RWPE2 (cell line): ENCODE measurements around the gene DIAPH2.

Source experiments
- ATAC-seq: fragments of 200-7000 bp; cut with Tn5 transposase; 3 replicates; pipeline ENCODE4 v1.9.1; 2021; ENCODE audit warnings: low read depth
- DNase-seq: peaks from one replicate; pipeline ENCODE4 v3.0.0-alpha.2; 2020; ENCODE audit warnings: low spot score
- H3K27ac ChIP-seq: fragments of 450-650 bp; 2 replicates; pipeline ENCODE4 v1.5.1; 2017; ENCODE audit warnings: mild to moderate bottlenecking; ENCODE audit not compliant: poor library complexity, severe bottlenecking
- H3K27me3 ChIP-seq: fragments of 250-450 bp; sonication (Bioruptor Pico); 2 replicates; pipeline ENCODE4 v1.5.1; 2021; ENCODE audit warnings: mild to moderate bottlenecking, moderate library complexity; ENCODE audit not compliant: insufficient read depth, poor library complexity, severe bottlenecking
- H3K36me3 ChIP-seq: fragments of 250-450 bp; sonication (Bioruptor Pico); 2 replicates; pipeline ENCODE4 v1.5.1; 2020; ENCODE audit warnings: low read depth, mild to moderate bottlenecking, moderate library complexity
- H3K4me1 ChIP-seq: fragments of 250-450 bp; sonication (Bioruptor Pico); 2 replicates; pipeline ENCODE4 v1.5.1; 2021; ENCODE audit warnings: mild to moderate bottlenecking, moderate library complexity; ENCODE audit not compliant: insufficient read depth, poor library complexity, severe bottlenecking
- H3K4me3 ChIP-seq: fragments of 250-450 bp; sonication (Bioruptor Pico); 2 replicates; pipeline ENCODE4 v1.5.1; 2021; ENCODE audit warnings: mild to moderate bottlenecking, moderate library complexity; ENCODE audit not compliant: severe bottlenecking
- H3K9me3 ChIP-seq: fragments of 250-450 bp; sonication (Bioruptor Pico); 2 replicates; pipeline ENCODE4 v1.5.1; 2021; ENCODE audit warnings: mild to moderate bottlenecking, moderate library complexity; ENCODE audit not compliant: severe bottlenecking
- TF ChIP-seq, protein P1 (sequence below): fragments of 450-650 bp; IDR thresholded peaks from one replicate; pipeline ENCODE4 v1.5.1; 2017; ENCODE audit warnings: mild to moderate bottlenecking, moderate library complexity; ENCODE audit not compliant: poor library complexity, severe bottlenecking

DIAPH2 gene

DNA sequence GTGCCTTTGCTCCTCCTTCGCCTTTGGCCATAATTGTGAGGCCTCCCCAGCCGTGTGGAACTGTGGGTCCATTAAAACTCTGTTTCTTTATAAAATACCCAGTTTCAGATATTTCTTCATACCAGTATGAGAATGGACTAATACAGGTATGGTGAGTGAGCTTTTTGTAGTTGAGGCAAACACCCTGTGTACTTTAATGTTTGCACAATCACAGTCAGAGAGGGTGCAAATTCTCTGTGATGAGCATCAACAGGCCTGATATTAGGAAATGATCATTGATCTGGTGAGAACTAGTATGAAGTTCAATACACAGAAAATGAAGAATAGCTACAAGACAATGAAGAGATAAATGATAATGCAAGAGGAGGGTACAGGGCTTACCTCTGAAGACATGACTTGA is 943.7 kb downstream of the DIAPH2 start:
- Histone ChIP-seq H3K9me3 (no peaks in the 10 kb centered on the region), H3K27me3 (no peaks in the 10 kb centered on the region), H3K4me1 (no peaks in the 10 kb centered on the region), H3K36me3 (no peaks in the 10 kb centered on the region), H3K27ac (no peak overlapping the region), H3K4me3 (no peak overlapping the region)
- no peak for ATAC-seq
- TF ChIP-seq, protein P1, sequence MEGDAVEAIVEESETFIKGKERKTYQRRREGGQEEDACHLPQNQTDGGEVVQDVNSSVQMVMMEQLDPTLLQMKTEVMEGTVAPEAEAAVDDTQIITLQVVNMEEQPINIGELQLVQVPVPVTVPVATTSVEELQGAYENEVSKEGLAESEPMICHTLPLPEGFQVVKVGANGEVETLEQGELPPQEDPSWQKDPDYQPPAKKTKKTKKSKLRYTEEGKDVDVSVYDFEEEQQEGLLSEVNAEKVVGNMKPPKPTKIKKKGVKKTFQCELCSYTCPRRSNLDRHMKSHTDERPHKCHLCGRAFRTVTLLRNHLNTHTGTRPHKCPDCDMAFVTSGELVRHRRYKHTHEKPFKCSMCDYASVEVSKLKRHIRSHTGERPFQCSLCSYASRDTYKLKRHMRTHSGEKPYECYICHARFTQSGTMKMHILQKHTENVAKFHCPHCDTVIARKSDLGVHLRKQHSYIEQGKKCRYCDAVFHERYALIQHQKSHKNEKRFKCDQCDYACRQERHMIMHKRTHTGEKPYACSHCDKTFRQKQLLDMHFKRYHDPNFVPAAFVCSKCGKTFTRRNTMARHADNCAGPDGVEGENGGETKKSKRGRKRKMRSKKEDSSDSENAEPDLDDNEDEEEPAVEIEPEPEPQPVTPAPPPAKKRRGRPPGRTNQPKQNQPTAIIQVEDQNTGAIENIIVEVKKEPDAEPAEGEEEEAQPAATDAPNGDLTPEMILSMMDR: no peak
- no peak for DNase-seq

DNA sequence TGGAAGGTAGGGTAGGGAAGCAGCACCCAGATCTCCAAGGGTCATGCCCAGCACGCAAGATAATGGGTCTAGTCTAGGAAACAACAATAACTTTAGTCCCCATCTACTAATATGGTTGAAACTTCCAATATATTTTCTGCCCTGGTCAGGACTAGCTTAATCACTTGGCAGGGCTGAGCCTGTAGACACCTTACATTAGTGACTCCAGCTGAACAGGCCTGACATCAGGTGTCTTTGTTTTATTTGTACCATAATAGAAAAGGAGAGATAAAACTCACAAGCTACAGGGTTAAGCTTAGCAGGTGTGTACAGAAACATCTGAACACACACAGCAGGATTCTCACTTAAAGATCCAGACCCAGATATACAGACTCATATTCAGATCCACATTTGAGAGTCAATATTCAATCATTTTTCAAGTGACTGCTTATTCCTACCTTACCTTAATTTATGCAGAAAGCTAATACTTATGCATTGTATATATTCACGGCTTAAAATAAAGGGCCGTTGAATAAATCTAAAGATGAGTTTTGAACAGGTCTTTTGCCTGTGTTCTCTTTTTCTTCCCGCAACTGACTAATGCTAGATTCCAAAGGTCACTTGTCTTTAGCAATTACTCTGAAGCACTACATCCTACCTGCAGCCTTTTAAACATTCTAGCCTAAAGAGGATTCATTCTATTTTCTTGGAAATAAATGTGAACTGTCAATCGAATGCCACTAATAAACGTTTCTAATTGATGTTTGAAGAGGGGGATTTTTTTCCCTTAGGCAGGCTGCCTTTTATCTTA is 944.4 kb downstream of the DIAPH2 start:
- DNase-seq (no peak), ATAC-seq (no peak)
- Histone ChIP-seq H3K36me3 (no peaks in the 10 kb centered on the region), H3K27ac (no peak overlapping the region), H3K4me1 (no peaks in the 10 kb centered on the region), H3K4me3 (no peak overlapping the region), H3K27me3 (no peaks in the 10 kb centered on the region), H3K9me3 (no peaks in the 10 kb centered on the region)
- TF ChIP-seq, protein P1: no peak

DNA sequence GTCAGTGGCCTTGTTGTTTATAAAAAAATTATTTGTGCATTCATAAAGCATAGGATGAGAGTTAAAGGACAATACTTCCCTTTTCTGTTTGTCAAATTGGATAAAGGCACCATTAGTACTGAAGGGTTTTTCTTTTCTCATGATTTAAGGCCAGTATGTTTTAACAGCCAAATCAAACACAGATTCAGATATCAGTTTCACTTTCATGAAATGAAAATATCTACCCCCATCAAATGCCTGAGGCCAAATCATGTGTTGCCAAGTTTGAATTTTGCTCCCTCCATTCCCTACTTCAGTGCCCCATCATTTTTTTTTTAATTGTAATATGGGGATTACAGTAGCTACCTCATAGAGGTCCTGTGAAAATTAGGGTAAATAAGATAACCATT is 944.9 kb downstream of the DIAPH2 start:
- TF ChIP-seq, protein P1: no peak
- no peak overlapping the region for H3K27ac ChIP-seq
- no peaks in the 10 kb centered on the region for H3K9me3 ChIP-seq
- ATAC-seq: no peak
- H3K4me1 ChIP-seq: no peaks in the 10 kb centered on the region
- H3K36me3 ChIP-seq: no peaks in the 10 kb centered on the region
- H3K27me3 ChIP-seq: no peaks in the 10 kb centered on the region
- DNase-seq: no peak
- H3K4me3 ChIP-seq: no peak overlapping the region

DNA sequence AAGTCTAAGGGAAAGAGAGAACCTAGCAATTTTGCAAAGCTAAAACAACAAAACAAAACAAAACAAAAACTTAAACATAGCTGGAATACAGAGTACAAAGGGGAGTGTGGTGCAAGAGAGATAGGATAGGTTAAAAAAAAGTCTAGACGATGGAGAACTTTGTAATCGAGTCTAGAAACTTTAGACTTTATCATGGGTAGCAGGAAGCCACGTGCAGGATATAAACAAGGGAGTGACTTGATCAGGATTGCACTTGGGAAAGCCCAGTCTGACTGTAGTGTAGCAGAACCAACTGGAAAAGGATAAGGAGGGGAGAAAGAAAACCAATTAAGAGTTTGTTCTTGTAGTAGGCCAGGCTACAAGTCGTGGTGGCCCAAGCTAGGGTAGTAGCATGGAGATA is 949.2 kb downstream of the DIAPH2 start:
- ATAC-seq: no peak
- TF ChIP-seq, protein P1: no peak
- H3K4me3 ChIP-seq: no peak overlapping the region
- H3K36me3 ChIP-seq: no peaks in the 10 kb centered on the region
- H3K27ac ChIP-seq: no peak overlapping the region
- no peaks in the 10 kb centered on the region for H3K4me1 ChIP-seq
- H3K27me3 ChIP-seq: no peaks in the 10 kb centered on the region
- no peaks in the 10 kb centered on the region for H3K9me3 ChIP-seq
- no peak for DNase-seq

DNA sequence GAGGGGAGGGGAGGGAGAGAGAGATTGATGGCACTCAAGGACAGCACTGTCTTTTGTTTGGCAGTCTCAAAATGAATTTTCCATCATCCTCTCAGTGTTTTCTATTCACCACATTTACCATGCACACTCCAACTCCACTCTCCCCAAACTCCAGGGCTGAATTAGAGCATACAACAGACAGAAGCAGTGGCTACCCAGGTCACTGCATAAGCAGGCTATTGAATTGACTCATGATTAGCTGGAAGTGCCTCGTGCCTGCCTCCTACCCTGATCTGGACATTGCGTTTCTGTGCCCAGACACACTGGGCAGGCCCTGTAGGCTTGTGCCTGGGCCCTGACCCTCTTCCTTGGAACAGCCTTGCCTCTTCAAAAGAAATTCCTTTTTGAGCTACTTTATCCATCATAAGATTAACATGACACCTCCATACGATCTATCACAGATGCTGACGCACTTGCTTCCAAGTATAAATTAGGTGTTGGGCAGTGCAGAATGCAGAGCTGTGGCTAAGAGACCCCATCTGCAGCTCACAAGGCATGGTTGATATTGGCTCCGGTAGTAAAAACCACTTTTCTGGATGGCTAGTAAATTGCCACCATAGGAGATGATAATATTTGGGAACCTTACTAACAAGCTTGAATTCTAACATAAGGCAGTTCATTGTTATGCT is 952.0 kb downstream of the DIAPH2 start:
- Histone ChIP-seq H3K4me3 (no peak overlapping the region), H3K27ac (no peak overlapping the region), H3K27me3 (no peaks in the 10 kb centered on the region), H3K9me3 (no peaks in the 10 kb centered on the region), H3K36me3 (no peaks in the 10 kb centered on the region), H3K4me1 (no peaks in the 10 kb centered on the region)
- no peak for ATAC-seq
- DNase-seq: no peak
- TF ChIP-seq, protein P1: no peak
